Epithelial cell of prostate (primary cell): ENCODE results near the gene RITA1.
A peak's percentile ranks its signal among the peaks of the same experiment; 100 is the strongest.

Experiments used
- DNase-seq: peaks from one replicate; pipeline ENCODE4 v3.0.0-alpha.2; 2011; ENCODE audit warnings: low read depth, low spot score
- H3K27ac ChIP-seq: fragments of 450-650 bp; 2 replicates; pipeline ENCODE4 v1.5.1; 2017; ENCODE audit warnings: mild to moderate bottlenecking

Gene RITA1

GRCh38 chr12:113224955-113225354 is 39.4 kb downstream of the RITA1 start:
- no peak overlapping the region for H3K27ac ChIP-seq
- DNase-seq, result no peak

- no peak for DNase-seq
Observed at GRCh38 chr12:113226696-113227568, 41.4 kb downstream of the RITA1 start.

GRCh38 chr12:113227686-113228391 is 42.3 kb downstream of the RITA1 start:
- no peak for DNase-seq
- no peak overlapping the region for H3K27ac ChIP-seq

More at GRCh38 chr12:113226696-113227568, 41.4 kb downstream of the RITA1 start:
- H3K27ac ChIP-seq, result no peak overlapping the region

GRCh38 chr12:113228394-113229028 is 43.0 kb downstream of the RITA1 start:
- no peak for DNase-seq
- peak overlapping the region; percentile 2 for H3K27ac ChIP-seq

- DNase-seq, result no peak
- H3K27ac ChIP-seq, result peak overlapping the region; percentile 2
Observed at GRCh38 chr12:113230315-113231234, 45.1 kb downstream of the RITA1 start.

GRCh38 chr12:113231235-113232088 is 45.9 kb downstream of the RITA1 start:
- H3K27ac ChIP-seq, result peak overlapping the region; percentile 10
- DNase-seq, result no peak

GRCh38 chr12:113232089-113232839 is 46.7 kb downstream of the RITA1 start:
- no peak for DNase-seq
- H3K27ac ChIP-seq, result peak overlapping the region; percentile 10

- DNase-seq, result no peak
- H3K27ac ChIP-seq, result no peak overlapping the region
Observed at GRCh38 chr12:113232840-113233585, 47.5 kb downstream of the RITA1 start.

GRCh38 chr12:113233967-113234366 is 48.4 kb downstream of the RITA1 start:
- no peak overlapping the region for H3K27ac ChIP-seq
- DNase-seq, result no peak

GRCh38 chr12:113234483-113234882 is 49.0 kb downstream of the RITA1 start:
- DNase-seq, result no peak
- H3K27ac ChIP-seq, result no peak overlapping the region

GRCh38 chr12:113235976-113236375 is 50.5 kb downstream of the RITA1 start:
- no peak for DNase-seq
- no peak overlapping the region for H3K27ac ChIP-seq

- H3K27ac ChIP-seq, result no peak overlapping the region
- no peak for DNase-seq
Observed at GRCh38 chr12:113236539-113237399, 51.2 kb downstream of the RITA1 start.

- DNase-seq, result no peak
- no peak overlapping the region for H3K27ac ChIP-seq
Observed at GRCh38 chr12:113237748-113238147, 52.2 kb downstream of the RITA1 start.

- DNase-seq, result no peak
- H3K27ac ChIP-seq, result peak overlapping the region; percentile 99
Observed at GRCh38 chr12:113238309-113238708, 52.8 kb downstream of the RITA1 start.

- DNase-seq, result no peak
- peak overlapping the region; percentile 99 for H3K27ac ChIP-seq
Observed at GRCh38 chr12:113239288-113239771, 53.8 kb downstream of the RITA1 start.

- peak overlapping the region; percentile 99 for H3K27ac ChIP-seq
- no peak for DNase-seq
Observed at GRCh38 chr12:113239811-113240331, 54.4 kb downstream of the RITA1 start.
